HG03097 (cell line): ENCODE data around the gene AJAP1.
"Not testable (repeated sequence)": the region's sequence is repeated elsewhere in the genome, so short reads cannot be mapped to it uniquely, and the experiment has no call there.

Experiments
- ATAC-seq: cut with Tn5 transposase; IDR thresholded peaks from one replicate; pipeline ENCODE4 v1.9.1; 2021; ENCODE audit not compliant: unreplicated experiment, low FRiP score

Gene AJAP1, protein sequence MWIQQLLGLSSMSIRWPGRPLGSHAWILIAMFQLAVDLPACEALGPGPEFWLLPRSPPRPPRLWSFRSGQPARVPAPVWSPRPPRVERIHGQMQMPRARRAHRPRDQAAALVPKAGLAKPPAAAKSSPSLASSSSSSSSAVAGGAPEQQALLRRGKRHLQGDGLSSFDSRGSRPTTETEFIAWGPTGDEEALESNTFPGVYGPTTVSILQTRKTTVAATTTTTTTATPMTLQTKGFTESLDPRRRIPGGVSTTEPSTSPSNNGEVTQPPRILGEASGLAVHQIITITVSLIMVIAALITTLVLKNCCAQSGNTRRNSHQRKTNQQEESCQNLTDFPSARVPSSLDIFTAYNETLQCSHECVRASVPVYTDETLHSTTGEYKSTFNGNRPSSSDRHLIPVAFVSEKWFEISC

GRCh38 chr1:4653796-4654725 is at the start of gene AJAP1:
AJAP1 (plus strand) TSS chr1:4654609; CDS start chr1:4655426, 817 bp downstream.
- no peak for ATAC-seq

GRCh38 chr1:4605158-4605557 is 49.3 kb upstream of the AJAP1 start:
- no peak for ATAC-seq

DNA sequence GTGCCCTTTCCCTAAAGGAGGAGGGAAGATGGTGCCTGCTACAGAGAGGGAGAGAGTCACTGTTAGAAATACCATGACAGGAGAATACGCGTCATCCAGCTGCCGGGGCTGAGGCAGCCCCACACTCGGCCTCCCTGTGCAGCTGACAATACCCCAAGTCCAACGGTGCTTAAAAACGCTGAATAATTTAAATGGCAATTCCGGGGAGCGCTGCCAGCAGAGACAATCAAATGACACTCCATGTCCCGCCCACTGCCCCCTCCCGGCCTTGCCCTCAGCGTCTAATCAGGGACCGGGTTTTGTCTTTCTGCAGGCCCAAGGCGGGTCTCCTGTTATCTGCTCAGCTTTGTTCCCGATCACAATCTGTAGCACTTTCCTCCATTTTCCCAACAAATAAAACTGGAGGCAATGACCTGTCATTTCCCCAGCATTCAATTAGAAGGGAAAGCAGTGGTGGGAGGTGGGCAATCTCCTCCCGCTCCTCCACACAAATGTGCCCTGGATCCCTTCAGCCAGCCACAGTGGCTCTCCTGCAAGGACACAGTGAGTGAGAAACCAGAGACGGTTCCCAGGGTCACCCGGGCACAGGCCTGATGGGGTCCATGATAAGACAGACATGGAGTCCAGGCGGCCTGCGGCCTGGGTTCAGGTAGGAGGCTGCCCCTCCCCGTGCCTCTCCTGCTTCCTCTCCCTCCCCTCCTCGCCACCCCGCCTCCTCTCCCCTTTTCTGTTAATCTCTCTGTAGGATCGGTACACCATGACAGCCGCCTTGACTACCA is 42.7 kb upstream of the AJAP1 start:
- no peak for ATAC-seq

DNA sequence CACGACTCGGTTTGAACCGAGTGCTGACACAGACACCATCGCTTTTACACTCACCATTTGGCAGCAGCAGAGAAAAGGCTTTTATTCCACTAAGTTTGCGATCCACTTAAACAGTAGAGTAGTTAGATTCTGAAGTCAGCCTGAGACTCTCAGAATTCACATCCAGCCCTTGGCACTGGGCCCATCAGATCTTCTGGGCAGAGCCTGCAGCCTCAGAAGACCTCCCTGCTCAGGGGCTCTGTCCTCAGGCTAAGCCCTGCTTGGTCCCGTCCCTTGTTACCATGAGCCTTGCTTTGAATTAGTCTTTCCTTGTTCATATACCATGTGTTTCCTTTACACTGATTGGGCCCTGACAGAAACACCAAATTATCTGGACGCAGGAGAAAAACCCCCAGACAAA is 41.4 kb upstream of the AJAP1 start:
- no peak for ATAC-seq

GRCh38 chr1:4613606-4614370 is 40.6 kb upstream of the AJAP1 start:
- ATAC-seq = no peak

- no peak for ATAC-seq
Measured at GRCh38 chr1:4614371-4615137, 39.9 kb upstream of the AJAP1 start.

DNA sequence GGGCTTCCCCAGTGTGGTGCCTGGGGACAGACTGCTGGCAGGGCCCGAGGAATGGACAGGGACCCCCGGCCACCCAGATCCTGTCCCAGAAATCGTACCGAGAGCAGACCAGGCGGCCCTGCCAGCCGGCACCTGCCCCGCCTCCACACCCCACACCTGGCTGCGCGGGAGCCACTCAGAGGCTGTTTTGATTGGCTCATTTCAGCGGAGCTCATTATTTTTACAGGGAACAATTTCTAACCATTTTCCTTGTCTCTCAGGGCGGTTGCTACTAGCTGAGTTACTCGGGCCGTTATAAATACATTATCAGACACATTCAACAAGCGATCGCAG is 39.3 kb upstream of the AJAP1 start:
- no peak for ATAC-seq

GRCh38 chr1:4615501-4615900 is 38.9 kb upstream of the AJAP1 start:
- ATAC-seq = no peak

DNA sequence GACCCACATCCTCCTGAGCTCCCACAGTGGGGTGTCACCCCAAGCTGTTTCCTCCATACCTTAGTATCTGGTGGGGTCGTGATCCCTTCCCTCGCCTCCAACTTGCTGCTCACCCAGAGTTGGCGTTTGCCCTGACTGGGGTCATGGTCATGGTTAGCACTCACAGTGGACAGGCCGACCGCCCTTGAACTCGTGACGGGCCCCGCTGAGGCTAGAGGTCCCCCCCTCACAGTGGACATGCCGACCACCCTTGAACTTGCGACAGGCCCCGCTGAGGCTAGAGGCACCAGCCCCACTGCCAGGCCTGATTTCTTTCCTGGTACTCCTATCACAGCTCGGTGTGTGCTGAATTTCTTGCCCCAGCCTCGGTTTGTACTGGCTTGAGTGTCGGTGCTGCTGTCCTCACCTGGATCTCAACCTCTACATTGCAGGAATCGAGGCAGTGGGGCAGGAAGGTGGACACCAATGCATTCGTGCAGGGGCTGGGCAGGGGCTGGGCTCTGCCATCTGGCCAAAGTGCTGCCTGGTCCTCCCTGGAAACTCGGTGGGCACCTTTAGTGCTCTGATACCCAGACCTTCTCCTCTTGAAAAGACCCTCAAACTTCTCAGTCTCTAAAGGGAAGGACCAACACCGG is 37.5 kb upstream of the AJAP1 start:
- ATAC-seq = no peak

GRCh38 chr1:4617506-4617905 is 36.9 kb upstream of the AJAP1 start:
- no peak for ATAC-seq

GRCh38 chr1:4618827-4619226 is 35.6 kb upstream of the AJAP1 start:
- ATAC-seq = not testable (repeated sequence)

- ATAC-seq = no peak
Measured at GRCh38 chr1:4621646-4622045, 32.8 kb upstream of the AJAP1 start.

- ATAC-seq = no peak
Measured at GRCh38 chr1:4622821-4623220, 31.6 kb upstream of the AJAP1 start.

GRCh38 chr1:4624141-4624715 is 30.2 kb upstream of the AJAP1 start:
- ATAC-seq = no peak

DNA sequence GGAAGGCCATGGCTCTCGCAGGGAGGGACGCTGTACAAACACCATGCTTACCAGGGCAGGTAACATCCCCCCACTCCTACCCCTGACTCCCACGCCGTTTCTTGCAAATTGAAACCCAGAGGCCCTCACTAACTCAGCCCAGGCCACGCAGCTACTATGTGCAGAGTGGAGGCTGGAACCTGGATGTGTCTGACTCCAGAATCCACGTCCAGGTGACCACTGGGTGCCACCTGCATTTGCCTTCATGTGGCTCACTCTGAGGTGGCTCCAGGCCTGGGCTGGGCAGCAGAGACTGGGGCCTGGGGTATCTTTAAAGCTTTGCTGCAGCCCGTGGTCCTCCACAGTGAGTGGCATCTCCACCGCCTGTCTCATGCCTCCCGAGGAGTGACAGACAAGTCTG is 29.6 kb upstream of the AJAP1 start:
- ATAC-seq = no peak

- no peak for ATAC-seq
Measured at GRCh38 chr1:4626061-4626460, 28.3 kb upstream of the AJAP1 start.

GRCh38 chr1:4626560-4627319 is 27.7 kb upstream of the AJAP1 start:
- no peak for ATAC-seq

- no peak for ATAC-seq
Measured at GRCh38 chr1:4627353-4627752, 27.1 kb upstream of the AJAP1 start.
